HG03175 (cell line): ENCODE results near the gene ADGRG7.

ENCODE experiments used
- ATAC-seq: cut with Tn5 transposase; IDR thresholded peaks from one replicate; pipeline ENCODE4 v1.9.1; 2021; ENCODE audit warnings: mild to moderate bottlenecking, moderate library complexity; ENCODE audit not compliant: unreplicated experiment

Gene ADGRG7

GRCh38 chr3:100732435-100732834 is 123.0 kb downstream of the ADGRG7 start:
- no peak for ATAC-seq

GRCh38 chr3:100737334-100737733 is 127.9 kb downstream of the ADGRG7 start:
- ATAC-seq = no peak

- no peak for ATAC-seq
Measured at GRCh38 chr3:100740207-100740606, 130.8 kb downstream of the ADGRG7 start.

GRCh38 chr3:100743535-100743934 is 134.1 kb downstream of the ADGRG7 start:
- no peak for ATAC-seq

GRCh38 chr3:100744671-100745070 is 135.3 kb downstream of the ADGRG7 start:
- ATAC-seq = no peak
